NCI-H774 (cell line): ENCODE results near the gene PAK2.
"Not testable (repeated sequence)": the region's sequence is repeated elsewhere in the genome, so short reads cannot be mapped to it uniquely, and the experiment has no call there.

ENCODE experiments used
- DNase-seq: peaks from one replicate; lab custom pipeline; 2025; lab: John Stamatoyannopoulos, UW

Gene PAK2

DNA sequence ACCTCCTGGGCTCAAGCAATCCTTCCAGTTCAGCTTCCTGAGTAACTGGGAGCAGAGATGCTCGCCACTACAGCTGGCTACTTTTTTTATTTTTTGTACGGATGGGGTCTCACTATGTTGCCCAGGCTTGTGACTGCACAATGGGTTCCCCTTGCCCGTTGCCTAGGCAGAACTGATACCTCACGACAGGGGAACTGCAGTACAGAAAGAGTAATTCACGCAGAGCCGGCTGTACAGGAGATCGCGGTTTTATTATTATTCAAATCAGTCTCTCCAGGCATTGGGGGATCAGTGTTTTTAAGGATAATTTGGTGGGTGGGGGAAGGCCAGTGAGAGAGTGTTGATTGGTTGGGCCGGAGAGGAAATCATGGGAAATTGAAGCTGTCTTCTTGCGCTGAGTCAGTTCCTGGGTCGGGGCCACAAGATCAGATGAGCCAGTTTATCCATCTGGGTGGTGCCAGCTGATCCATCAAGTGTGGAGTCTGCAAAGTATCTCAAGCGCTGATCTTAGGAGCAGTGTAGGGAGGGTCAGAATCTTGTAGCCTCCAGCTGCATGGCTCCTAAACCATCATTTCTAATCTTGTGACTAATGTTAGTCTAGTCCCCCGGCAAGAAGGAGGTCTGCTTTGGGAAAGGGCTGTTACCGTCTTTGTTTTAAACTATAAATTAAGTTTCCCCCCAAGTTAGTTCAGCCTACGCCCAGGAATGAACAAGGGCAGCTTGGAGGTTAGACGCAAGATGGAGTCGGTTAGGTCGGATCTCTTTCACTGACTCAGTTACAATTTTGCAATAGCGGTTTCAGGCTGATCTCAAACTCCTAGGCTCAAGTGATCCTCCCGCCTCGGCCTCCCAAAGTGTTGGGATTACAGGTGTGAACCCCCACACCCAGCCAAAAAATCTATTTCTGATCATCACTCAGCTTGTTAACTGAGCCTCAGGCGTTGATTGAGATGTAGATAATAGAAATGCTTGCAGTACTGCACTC, 104.9 kb downstream of the PAK2 start:
- not testable (repeated sequence) for DNase-seq

DNA sequence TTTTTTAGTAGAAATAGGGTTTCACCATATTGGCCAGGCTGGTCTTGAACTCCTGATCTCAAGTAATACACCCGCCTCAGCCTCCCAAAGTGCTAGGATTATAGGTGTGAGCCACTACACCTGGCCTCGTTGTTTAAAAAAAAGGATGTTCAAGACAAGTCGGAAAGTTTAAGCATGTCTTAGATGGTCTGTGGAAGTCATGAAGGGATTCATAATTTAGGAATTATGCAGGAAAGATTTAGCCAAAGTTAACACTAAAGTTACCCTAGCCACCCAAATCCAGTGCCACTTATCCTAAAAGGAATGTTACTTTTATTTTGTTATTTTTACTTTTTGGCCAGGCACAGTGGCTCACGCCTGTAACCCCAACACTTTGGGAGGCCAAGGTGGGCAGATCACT, 108.7 kb downstream of the PAK2 start:
- DNase-seq, result not testable (repeated sequence)

DNA sequence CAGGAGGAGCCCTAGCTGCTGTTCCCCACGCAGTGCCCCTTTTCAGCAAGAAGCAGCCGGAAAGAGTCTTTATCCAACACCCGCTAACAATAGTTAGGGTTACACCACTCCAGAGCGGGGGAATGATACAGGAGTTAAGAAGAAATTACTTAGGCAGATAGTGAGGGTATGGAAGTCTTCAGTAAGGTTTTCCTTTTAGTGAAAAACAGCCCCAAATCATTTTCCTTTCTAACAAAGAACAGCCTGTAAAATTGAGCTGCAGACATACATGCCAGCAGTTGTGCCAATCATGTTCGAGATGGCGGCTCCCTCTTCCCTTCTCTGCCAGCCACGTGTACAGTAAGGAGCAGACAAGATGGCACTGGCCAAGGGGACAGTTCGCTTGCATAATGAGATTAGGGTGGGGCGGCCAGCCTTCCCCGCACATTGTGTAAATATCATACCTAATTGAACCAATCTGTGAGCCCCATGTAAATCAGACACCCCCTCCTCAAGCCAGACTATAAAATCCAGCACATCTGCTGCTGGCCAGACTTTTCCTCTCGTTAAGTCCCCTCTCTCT, 109.6 kb downstream of the PAK2 start:
- no peak for DNase-seq

DNA sequence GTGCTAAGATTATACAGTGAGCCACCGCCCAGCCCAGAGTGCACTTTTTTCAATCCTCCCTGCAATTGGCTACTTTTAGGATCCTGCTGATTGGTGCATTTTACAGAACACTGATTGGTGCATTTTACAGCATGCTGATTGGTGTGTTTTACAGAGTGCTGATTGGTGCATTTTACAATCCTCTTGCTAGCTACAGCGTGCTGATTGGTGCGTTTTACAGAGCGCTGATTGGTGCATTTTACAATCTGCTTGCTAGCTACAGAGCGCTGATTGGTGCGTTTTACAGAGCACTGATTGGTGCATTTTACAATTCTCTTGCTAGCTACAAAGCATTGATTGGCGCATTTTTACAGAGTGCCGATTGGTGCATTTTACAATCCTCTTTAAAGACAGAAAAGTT, 123.3 kb downstream of the PAK2 start:
- not testable (repeated sequence) for DNase-seq

DNA sequence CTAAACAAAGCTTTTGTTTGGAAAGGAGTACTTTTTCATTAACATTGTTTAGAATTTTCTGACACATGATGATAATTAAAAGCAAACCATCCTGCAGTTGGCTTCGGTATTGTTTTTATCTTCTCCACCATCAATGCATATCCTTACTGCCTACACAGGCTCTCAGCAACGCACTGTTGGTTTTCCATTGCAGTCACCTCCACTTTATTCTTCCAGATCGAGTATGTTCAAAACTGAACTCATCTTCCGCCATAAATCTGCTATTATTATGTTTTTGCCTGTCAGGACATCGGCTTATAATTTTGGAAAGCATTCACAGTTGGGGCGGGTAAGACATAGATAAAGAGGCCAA, 127.5 kb downstream of the PAK2 start:
- DNase-seq, result no peak

DNA sequence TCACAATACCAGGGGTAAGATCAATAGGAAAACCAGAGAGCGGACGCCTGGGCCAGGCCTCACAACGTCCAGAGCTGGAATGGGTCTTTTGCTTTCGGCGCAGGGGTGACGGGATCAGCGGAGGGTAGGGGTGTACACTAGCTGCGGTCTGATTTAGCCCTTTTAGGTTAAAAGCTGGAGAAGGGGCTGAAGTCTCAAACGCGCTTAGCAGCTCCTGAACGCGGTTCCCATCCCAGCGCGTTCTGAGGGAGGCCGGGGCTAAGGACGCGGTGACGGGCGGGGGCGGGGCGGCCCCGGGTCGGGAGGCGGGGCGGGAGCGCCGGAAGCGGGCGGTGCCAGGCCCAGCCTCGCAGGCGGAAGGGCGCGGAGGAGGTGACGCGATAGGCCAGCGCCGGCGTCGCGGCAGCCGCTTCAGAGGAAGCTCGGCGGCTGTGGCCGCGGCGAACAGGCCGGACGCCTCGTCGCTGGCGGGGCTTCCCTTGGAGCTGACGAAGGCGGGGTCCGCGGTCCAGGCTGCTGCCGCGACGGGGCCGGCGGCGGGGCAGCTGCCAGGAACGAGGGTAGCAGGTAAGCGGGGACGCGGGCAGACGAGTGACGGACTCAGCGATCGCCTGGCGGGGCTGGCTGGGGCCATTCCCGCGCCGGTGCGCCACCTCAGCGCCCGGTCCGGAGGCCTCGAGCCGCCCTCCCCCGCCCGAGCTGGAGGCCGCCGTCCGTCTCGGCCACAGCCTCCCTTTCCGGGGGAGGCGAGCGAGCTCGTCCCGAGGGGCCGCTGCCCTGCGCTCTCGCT, 128.0 kb downstream of the PAK2 start, which contains the start of gene SENP5:
Gene SENP5 (plus strand): TSS at position 414 of the 790 bp plus-strand sequence. CDS start 17,262 bp downstream, outside the sequence.
- DNase-seq, result peak; percentile 97

DNA sequence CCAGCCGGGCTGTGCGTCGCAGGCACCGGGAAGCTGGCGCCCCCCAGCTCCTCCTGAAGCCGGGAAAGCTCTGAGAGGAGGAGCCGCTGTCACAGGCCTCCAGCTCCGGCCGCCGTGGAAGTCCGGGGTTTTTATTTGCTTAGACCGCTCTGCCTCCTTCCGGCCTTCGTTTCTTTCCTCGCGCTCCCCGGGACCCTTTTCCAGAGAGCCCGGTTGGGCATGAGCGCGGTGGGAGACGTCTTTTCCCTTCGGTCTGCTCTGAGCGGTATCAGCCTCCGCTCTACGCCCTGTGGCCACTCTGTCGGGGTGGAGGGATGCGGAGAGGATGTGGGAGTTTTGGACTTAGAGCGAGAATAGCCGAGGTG, 128.6 kb downstream of the PAK2 start:
- DNase-seq, result no peak

DNA sequence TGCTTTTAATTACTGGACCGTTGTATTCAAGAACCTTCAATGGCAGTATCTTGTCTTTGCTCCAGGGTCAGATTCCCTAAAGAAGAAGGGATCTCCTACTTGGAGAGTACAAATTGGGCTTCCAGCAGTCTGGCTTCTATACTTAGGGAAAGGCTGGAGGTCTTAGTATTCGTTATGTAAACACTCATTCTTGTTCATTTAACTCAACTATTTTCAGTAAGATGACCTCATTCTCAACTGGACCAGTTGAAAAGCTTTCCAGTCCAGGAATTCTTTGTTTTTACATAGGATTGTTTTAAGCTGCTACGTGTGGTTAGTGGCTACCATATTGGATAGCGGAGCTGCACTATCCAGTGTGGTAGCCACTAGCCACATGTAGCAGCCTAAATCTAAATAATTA, 132.7 kb downstream of the PAK2 start:
- no peak for DNase-seq

DNA sequence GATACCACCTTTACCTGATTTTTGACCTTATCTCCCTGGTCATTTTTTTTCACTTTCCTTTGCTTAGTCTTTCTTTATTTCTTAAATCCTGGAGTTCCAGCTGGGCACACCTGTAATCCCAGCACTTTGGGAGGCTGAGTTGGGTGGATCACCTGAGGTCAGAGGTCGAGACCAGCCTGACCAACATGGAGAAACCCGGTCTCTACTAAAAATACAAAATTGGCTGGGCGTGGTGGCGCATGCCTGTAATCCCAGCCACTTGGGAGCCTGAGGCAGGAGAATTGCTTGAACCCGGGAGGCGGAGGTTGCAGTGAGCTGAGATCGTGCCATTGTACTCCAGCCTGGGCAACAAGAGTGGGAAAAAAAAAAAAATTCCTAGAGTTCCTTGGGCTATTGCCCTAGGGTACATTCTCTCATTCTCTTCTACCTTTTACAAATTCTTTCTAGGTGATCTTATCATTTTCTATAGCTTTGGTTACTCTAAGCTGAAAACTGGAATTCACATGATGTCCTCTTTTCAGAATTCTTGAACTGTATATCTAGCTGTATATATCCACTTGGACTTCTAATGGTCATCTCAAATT, 134.9 kb downstream of the PAK2 start:
- DNase-seq, result not testable (repeated sequence)

DNA sequence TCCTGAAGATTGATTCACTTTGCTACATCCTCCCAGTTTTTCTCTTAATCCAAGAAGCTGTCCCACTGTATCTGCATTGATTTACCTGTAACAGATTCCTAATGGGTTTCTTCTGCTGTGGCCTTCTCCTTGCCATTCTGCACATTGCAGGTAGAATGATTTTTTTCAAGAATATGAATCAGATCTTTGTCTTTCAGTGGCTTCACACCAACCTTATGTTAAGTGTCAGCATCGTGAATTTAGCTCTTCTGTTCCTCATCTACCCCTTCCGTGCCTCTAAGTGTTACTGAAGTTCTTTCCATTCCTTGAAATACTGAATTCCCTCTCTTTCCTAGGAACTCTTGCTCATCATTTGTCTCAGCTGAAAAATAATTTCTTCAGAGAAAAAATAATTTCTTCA, 135.6 kb downstream of the PAK2 start:
- no peak for DNase-seq
